Measurements from ENCODE around the gene FABP1.

GRCh38 chr2:88141952-88142351 is 14.1 kb upstream of the FABP1 start:
- no peak for TF ChIP-seq POLR2A (IDR thresholded peaks at IDR 0.05)
- TF ChIP-seq, protein P1, sequence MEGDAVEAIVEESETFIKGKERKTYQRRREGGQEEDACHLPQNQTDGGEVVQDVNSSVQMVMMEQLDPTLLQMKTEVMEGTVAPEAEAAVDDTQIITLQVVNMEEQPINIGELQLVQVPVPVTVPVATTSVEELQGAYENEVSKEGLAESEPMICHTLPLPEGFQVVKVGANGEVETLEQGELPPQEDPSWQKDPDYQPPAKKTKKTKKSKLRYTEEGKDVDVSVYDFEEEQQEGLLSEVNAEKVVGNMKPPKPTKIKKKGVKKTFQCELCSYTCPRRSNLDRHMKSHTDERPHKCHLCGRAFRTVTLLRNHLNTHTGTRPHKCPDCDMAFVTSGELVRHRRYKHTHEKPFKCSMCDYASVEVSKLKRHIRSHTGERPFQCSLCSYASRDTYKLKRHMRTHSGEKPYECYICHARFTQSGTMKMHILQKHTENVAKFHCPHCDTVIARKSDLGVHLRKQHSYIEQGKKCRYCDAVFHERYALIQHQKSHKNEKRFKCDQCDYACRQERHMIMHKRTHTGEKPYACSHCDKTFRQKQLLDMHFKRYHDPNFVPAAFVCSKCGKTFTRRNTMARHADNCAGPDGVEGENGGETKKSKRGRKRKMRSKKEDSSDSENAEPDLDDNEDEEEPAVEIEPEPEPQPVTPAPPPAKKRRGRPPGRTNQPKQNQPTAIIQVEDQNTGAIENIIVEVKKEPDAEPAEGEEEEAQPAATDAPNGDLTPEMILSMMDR (IDR thresholded peaks at IDR 0.05 in 4 of 5, conservative IDR thresholded peaks at IDR 0.05 in 1 of 5) = no peak
